Inferior parietal cortex (tissue), 1 donor: ENCODE measurements around the gene CHRND.

ENCODE experiments used
- DNase-seq: peaks from one replicate; pipeline ENCODE4 v3.0.0-alpha.2; 2016; ENCODE audit errors: extremely low spot score

The CHRND gene

DNA sequence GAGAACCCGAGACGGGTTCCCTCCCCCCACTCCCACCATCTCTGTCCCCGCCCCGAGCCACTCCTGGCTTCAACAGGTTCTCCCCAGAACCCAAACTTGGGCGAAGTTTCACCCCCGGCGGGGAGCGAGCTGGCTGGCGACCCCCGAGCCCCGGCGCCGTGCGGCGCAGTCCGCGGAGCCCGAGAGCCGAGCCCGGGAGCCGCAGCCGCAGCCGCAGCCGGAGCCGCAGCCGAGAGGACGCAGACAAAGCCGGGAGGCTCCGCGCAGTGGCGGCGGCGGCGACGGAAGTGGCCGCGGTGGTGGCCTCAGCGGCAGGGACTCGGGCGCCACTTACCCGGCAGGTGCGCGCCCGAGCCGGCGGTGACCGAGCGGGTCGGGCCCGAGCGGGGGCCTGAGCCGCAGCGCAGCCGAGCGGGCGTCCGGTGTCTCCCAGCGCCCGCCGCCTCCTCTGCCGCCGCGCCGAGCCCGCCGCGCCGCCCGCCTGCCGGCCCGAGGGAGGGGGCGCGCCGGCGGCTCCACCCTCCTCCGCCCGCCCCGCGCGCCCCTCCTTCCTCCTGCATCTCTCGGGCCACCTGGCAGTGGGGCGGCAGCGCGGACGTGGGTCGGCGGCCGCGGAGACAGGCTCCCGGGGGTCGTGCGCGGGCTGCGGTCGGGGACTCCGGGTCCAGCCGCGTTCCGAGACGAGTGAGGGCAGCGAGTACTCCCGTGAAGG is 38.4 kb upstream of the CHRND start, which contains the start of gene ECEL1:
ECEL1 (minus strand) TSS at position 450 of the 712 bp plus-strand sequence. CDS start 1,181 bp downstream, outside the sequence.
- DNase-seq, result no peak

DNA sequence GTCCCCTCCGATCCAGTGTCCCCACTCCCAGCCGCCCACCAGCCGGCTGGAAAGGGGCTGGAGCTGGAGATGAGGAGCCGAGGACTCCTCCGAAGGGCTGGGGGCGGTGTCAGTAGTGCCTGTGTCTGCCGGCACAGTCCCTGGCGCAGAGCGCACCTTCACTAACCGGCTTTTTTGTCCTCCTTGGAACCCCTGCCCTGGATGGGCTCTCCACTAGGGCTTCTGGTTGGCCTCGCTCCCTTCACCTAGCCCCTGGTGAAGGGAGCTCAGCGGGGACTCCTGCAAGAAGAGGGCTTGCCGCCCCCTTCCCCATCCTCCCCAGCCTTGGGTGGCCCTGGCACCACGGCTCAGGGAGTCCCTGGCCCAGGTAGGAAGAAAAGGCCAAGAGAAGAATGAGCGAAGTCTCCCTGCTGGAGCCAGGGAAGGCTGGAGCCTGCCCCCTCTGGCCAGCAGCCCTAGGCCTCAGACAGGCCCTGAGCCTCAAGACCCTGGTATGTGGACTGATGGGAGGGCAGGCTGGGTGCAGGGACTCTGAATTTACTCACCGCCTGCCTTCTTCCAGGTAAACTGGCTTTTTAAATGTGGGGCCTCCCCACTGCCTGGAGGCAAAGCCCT is 37.8 kb upstream of the CHRND start:
- no peak for DNase-seq

DNA sequence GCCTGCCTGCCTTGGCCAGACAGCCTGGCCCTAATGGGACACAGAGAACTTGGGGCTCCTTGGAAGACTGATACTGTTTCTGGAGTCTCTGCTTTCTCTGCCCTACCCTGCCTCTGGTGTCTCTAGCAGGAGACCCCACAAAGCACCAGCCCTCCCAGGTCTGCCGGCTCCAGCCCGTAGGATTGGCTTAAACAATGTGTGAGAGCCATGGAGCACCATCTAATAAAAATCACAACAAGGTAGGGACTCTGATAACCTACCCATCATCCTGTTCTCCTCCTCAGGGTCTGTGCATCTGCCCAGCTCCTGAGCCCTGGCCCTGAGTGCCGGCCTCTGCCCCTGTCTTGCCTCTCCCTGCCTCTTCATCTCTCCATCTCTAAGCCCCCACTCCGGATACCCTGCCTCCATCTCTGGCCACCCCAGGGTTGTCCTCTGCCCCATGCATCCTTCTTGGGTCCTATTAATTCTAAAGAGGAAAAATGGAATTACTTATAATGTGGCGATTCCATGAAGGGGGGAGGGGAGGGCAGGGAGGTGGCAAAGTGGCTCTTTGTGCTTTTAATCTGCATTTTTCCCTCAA is 37.1 kb upstream of the CHRND start:
- no peak for DNase-seq

DNA sequence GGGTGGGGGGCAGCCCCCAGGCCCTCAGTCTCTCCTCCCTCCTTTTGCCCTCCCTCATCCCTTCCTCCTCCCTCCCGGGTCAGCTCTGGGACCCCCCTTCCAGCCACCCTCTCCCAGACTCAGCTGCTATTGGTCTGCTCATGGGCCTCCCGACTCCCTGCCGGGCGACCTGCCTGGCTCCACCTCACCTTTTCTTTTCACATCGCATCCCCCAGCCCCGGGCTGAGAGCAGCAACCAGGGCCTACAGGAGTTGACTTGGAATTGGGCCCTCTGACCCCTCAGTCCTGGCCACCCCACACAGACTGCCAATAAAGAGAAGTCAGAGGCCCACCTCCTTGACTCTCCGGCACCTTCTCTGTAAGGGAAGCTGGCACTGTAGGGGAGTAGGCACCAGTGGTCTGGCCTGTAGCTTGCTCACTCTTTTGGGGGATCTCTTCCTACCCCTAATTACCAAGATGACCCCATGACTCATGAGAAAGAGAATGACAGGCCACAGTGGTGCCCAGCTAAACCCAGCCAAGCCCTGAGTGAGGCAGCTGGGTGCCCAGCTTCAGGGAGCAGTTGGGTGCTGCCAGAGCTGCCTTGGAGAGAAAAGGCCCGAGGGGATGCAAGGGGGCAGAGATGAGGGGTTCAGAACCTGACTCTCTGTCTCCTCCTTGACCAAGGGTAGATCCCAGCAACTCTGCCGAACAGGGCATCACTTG is 36.3 kb upstream of the CHRND start:
- DNase-seq, result no peak

DNA sequence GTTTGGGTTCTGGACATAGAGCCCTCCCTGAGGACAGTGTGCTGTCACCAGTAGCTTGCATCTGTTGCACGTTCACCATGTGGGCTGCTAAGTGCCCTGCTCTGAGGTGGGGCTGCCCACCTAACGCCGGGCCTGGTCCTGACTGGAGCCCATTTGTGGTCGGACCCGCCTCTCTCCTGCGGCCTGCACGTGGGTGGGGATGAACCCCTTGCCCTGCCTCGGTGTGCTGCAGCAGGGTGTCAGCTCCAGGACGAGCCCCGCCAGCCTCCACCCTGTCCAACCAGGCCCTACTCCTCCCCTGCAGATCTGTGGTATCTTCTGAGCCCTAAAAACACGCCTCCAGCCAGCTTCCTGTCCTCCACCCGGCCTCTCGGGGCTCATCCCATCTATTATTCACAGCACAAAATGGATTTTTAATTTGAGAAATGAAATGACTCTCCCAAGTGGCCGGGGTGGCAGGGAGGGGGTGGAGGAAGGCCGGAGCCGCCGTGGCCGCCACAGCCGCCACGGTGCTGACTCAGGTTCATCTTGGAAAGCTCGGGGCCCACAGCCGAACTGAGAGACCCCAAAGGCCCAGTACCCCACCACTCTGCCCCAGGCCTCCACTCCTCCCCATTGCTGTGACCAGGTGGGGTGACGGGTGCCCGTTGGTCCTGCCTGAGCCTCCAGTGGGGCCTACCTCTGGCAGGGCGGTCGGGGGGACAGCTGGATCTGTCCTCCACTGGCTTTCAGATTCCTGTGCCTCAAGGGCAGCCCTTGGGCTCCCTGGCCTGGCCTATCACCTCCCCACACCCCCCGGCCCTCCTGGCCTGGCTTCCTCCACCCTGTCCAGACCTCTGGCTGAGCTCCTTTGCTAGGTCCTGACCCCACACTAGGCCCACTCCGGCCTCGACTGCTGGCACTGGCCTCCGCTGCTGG is 35.5 kb upstream of the CHRND start:
- DNase-seq, result no peak

DNA sequence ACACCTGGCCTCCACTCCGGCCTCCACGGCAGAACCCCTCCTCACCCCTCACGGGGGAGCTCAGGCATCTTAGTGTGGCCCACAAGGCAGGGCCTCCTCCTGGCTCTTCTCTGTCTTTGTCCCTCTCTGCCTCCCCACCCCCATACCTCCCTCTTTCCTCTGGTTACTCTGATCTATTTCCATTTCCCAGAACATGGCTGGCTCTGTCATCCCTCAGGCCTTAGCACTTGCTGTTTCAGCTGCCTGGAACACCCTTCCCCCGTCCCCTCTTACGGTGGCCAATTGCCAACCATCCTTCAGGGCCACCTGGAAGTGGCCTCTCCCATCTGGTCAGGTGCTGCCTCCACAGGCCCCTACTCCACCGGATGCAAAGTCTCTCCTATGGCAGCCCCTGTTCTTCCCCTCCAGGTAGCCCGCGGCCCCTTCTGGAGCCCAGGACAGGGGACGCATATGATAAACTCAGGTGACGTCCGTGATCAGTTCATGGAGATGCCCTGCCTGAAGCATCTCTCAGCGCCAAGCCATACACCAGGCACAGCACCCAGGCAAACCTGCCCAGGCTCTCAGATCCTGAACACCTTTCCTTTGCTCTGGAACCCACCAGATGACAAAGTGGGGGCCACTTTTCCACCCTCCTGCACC is 34.7 kb upstream of the CHRND start:
- DNase-seq, result no peak

DNA sequence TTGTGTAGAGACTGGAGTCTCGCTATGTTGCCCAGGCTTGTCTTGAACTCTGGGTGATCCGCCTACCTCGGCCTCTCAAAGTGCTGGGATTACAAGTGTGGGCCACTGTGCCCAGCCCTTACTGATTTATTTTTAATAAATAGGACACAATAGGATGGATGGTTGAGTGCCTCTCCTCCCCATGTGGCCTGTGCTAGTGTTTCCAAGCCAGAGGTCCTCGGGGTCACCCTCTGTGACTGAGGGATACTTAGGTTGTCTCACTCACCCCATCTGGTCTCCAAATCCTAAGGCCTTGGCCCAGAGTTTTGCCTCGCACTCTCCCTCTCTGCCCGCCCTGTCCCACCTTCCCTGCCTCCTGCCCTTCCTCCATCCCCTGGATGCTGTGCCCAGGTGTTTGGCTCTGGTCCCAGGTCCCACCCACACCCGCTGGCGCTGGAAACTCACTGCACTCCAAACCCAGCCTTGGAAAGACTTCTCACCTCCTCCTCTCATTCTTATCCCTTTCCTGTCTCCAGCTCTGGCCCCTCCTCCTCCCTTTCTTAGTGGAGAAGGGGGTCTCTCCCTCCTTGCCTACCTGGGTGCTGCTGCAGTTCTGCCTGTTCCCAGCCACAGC is 33.6 kb upstream of the CHRND start:
- DNase-seq, result no peak

DNA sequence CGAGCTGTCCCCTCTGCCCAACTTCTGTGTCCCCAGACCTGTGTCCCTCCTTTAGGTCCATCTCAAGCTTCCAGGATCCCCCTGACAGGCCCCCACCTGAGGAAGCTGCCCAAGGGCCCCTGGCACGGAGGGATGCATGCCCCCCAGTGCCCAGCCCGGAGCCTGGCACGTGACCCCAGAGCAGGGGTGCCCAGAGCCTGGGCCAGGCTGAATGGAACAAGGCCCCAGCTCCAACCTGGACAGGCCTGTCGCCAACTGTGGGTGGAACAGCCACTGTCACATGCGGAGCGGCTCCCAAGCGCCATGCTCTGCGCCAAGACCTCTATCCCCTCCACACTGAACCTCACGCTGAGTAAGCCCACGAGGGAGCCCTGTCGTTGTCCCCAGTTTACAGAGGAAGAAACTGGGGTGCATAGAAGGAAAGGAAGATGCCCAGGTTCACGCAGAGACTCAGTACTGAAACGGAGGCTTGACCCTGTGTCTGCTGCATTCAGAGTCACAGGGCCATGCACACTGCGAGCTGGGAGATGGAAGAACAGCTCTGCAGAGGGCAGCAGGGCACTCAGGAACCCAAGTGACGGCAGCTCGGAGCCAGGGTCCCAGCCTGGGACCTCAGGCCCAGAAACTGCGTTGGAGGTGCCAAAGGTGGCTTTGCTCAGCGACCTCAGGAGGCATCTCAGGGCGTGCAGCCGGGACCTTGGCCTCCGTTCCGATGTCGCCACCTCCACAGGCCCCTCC is 32.8 kb upstream of the CHRND start:
- no peak for DNase-seq

DNA sequence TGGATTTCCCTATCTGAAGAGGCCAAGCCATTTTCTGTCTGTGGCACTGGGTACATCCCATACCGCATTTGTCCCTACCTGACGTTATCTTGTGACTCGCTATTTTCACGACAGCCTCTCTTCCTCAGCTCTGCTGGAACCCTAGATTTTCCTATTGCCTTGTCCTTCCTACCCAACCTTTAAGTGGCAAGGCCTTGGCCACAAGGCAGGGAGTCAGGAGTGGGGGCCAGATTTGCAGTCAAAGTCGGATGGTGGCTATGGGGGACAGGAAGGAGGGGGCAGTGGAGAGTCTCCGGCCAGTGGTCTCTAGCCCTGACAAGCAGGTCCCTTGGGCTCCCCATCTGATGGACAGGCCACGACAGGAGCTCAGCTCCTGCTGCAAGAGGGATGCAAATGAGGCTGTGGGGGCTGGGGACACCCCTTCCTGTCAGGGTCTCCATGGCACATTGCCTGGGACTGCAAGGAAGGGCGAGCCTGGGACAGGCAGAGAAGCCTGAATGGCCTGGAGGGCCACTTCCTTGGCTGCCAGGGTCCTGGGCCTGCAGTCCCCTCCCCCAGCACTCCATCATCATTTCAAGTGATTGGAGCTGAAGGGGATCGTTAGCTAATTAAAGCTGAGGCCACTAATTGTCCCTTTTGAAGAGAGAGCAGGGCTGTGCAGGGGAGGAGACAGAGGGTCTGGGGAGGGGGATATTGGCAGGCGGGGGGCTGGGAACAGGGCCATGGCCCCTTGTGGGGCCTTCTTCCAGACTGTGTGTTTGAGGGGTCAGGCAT is 32.1 kb upstream of the CHRND start:
- no peak for DNase-seq

DNA sequence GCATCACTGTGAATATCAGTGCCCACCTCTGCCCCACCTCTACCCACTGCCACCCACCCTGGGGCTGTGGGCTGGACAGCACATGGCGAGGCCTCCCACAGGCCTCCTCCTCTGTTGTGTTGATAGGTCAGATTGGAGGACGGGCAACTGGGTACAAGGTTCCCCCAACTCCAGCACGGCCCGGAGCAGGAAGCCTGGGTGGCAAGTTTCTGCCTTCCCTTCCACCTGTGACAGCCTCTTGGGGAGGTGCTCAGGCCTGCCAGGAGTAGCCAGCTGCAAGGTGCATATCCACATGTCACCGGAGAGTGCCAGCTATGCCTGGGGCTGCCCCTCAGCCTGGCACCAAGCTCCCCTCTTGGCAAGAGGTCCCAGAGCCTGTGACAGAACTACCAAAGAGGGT is 31.4 kb upstream of the CHRND start:
- no peak for DNase-seq

DNA sequence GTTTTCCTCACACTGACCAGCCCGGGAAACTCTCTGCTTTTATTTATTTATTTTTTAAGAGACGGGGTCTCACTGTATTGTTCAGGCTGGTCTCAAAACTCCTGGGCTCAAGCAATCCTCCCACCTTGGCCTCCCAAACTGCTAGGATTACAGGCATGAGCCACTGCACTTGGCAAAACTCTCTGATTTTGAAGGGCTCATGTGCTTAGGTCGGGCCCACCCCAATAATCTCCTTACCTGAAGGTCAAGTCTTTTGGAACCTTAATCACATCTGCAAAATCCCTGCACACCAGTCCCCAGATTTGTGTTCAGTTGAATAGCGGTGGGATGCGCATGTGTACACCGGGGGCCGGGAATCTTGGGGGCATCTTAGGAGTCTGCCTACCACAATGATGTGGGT is 30.7 kb upstream of the CHRND start:
- no peak for DNase-seq

DNA sequence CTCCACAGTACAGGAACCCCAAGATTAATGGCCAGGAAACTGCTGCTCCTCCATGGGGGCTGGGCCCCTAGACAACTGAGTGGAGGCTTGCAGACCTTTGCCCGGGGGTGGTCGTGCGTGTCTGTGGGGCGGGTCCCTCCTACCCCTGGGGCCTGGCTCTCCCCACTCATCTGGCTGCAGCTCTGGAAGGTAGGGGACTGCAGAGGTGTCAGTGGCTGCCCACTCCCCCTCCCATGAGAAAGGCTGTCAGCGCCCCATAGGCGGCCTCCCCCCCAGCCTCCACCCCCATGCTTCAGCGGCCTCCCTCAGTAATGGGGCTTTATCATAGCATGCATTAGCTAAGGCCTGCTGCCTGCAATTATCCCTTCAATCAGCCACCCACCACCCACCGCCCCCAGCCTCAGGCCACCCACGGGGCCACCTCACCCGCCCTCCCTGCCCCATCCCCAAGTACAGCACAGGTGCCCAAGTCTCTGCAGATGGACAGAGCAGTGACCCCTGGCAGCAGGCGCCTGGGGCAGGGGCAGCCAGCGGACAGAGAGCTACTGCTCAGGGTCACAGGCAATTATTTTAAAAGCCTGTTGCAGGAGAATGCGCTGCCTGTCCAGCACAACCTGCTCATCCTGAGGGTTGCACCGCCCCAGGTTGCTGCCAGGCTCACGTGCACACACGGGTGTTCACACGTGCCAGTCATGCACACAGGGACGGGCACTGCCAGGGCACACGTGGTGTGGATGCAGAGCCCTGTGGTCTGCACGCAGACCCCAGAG is 29.3 kb upstream of the CHRND start:
- no peak for DNase-seq

DNA sequence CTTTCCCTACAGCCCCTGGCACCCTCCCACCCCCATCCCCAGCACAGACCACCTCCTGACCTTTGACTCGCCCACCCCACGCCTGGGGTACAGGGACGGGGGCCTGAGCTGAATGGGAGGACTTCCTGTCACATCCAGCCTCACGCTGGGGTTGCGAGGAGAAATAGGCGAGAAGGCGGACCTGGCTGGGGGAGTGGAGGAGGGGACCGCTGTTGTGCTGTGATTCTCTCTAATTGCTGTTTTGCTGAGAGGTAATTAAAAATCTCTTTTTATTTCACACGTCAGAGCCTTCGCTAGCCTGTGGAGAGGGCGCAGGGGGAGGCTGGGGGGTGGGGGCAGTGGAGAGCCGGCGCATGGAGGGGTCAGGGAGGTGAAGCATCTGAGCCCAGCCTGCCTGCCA is 28.6 kb upstream of the CHRND start:
- no peak for DNase-seq

DNA sequence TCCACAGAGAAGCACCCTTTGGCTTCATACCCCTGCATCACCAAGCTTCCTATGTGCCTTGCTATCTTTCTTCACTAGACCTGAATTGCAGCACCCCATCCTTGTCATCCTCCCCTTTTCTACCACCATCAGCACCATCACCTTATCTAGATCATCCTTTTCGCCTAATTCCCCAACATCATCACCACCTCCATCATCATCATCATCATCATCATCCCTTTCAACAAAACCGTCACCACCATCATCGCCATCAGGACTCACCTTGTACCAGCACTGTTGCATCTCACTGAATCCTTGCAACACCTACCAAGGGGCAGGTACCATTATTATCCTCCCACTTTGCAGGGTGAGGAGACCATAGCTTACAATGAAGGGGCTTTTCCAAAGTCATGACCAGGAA is 27.5 kb upstream of the CHRND start:
- DNase-seq, result no peak

DNA sequence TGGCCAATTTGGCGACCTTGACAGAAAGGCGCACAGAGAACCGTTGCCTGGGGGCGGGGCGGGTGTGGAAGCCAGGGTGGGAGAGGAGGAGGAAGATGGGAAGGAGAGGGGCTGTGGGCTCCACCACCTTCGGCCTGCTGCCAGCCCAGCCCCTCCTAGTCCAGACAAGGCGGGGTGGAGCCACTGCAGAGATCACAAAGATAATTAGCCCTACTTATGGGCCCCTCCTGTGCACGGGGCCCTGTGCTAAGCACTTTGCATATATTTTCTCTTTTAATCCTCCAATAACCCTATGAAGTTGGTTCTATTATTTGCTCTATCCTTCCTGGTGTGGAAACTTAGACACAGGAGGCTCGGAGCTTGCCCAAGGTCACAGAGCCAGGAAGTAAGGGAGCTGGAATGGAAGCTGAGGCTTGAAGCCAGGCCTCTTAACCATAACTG is 24.6 kb upstream of the CHRND start:
- DNase-seq, result no peak

DNA sequence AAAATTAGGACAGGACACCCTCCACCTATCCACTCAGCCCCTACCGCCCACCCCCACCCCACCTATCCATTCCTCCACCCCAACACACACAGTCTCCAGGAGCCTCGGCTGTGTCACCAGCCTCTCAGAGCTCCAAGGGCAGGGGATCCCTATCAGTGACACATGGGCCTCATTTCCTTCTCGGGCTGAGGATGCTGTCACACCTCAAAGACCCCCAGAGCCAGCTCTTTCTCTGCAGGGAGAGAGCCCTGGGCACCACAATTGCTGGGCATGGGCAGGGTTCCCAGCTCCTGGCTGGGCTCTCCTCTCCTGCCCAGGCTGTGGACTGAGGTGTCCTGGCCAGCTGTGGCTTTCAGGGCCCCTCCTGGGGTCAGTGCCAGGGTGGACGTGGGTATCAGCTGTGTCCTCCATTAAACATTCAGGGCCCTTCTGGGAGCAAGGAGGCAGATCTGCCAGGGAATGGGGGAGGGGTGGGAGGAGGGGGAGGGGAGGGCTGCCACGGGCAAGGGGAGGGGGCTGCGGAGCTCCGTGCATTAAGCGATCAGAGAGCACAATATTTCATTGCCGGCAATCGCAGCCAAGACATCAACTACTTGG is 24.1 kb upstream of the CHRND start:
- no peak for DNase-seq

DNA sequence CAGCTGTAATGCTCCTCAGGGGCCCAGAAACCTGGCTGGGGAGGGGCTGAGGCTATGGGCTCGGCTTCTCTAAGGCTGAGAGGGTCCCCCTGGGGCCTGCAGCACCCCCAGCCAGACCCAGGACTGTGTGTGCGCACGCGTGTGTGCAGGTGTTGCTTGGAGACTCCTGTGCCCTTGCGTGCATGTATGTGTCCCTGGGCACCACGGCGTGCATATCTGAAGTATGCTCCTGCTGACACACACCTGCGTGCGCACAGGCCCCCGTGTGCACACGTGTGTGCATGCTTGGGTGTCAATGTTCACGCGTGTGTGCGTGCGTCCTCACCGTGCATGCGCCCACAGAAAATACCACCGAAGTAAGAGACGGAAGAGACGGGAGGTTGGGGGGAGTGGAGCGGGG is 23.4 kb upstream of the CHRND start:
- no peak for DNase-seq
